BLaER1 treated with 17β-estradiol and CSF1 and Interleukin-3, amounts not matched to agents 10 nM and 100 nM (cell line): ENCODE results near the gene MYBPC2.

Experiments
- H3K27ac ChIP-seq, 11 experiments: shearing (Covaris generic); formaldehyde crosslinking; 2 replicates each; pipeline ENCODE4 v1.8.1; 2022
- H3K27me3 ChIP-seq, 11 experiments: shearing (Covaris generic); formaldehyde crosslinking; 2 replicates each; pipeline ENCODE4 v1.8.1; 2022
- H3K36me3 ChIP-seq, 11 experiments: shearing (Covaris generic); formaldehyde crosslinking; 2 replicates each; pipeline ENCODE4 v1.8.1; 2022
- H3K4me1 ChIP-seq, 10 experiments: shearing (Covaris generic); formaldehyde crosslinking; 2 replicates each; pipeline ENCODE4 v1.8.1; 2022
- H3K4me2 ChIP-seq, 11 experiments: shearing (Covaris generic); formaldehyde crosslinking; 2 replicates each; pipeline ENCODE4 v1.8.1; 2022
- H3K4me3 ChIP-seq, 10 experiments: shearing (Covaris generic); formaldehyde crosslinking; 2 replicates each; pipeline ENCODE4 v1.8.1; 2022
- H3K9ac ChIP-seq, 11 experiments: shearing (Covaris generic); formaldehyde crosslinking; 2 replicates each; pipeline ENCODE4 v1.8.1; 2022
- H3K9me3 ChIP-seq, 11 experiments: shearing (Covaris generic); formaldehyde crosslinking; replicated peaks in 1 of 11; 2 replicates each; pipeline ENCODE4 v1.8.1; 2022
- H4K20me1 ChIP-seq, 11 experiments: shearing (Covaris generic); formaldehyde crosslinking; 2 replicates each; pipeline ENCODE4 v1.8.1; 2022
- Cebpa-rat ChIP-seq, 11 experiments: shearing (Covaris generic); IDR thresholded peaks; 2 replicates each; pipeline ENCODE4 v1.8.1; 2022

Gene MYBPC2

GRCh38 chr19:50428772-50429463, 3.8 kb upstream of the MYBPC2 start:
- Histone ChIP-seq H3K27me3 (peaks cover 0 to 16% (median 0%) of the 10 kb centered on the region in 11 experiments; a peak in 3 of 22 replicates), H3K27ac (peak overlapping the region in 7 of 11 experiments; percentile 51 to 88 (median 60); a peak in 9 of 22 replicates), H3K36me3 (peaks cover 0 to 41% (median 4%) of the 10 kb centered on the region in 11 experiments; a peak in 13 of 22 replicates), H3K9me3 (no peaks in the 10 kb centered on the region), H4K20me1 (peaks cover 0 to 8% (median 0%) of the 10 kb centered on the region in 11 experiments; a peak in 2 of 22 replicates), H3K4me1 (peaks cover 35 to 62% (median 61%) of the 10 kb centered on the region in 10 experiments), H3K4me2 (peak overlapping the region; percentile 79 to 99 (median 92)), H3K4me3 (peak overlapping the region in 1 of 10 experiments; percentile 34; a peak in 1 of 20 replicates), H3K9ac (peak overlapping the region in 9 of 11 experiments; percentile 36 to 80 (median 53); a peak in 8 of 22 replicates)
- no peak for TF ChIP-seq Cebpa-rat (IDR thresholded peaks at IDR 0.05)

GRCh38 chr19:50430888-50431342, 1.8 kb upstream of the MYBPC2 start:
- Histone ChIP-seq H3K9me3 (no peaks in the 10 kb centered on the region), H4K20me1 (peaks cover 0 to 8% (median 0%) of the 10 kb centered on the region in 11 experiments; a peak in 2 of 22 replicates), H3K27ac (peak overlapping the region; percentile 43 to 89 (median 82); a peak in 21 of 22 replicates), H3K4me3 (peak overlapping the region; percentile 45 to 77 (median 66)), H3K27me3 (peaks cover 0 to 23% (median 0%) of the 10 kb centered on the region in 11 experiments; a peak in 3 of 22 replicates), H3K4me2 (peak overlapping the region; percentile 79 to 99 (median 92)), H3K9ac (peak overlapping the region; percentile 44 to 92 (median 82)), H3K4me1 (peaks cover 53 to 82% (median 80%) of the 10 kb centered on the region in 10 experiments), H3K36me3 (peaks cover 0 to 21% (median 0%) of the 10 kb centered on the region in 11 experiments; a peak in 2 of 22 replicates)
- no peak for TF ChIP-seq Cebpa-rat (IDR thresholded peaks at IDR 0.05)

- Histone ChIP-seq H3K27me3 (peaks cover 0 to 23% (median 0%) of the 10 kb centered on the region in 11 experiments; a peak in 3 of 22 replicates), H3K4me1 (peaks cover 53 to 89% (median 86%) of the 10 kb centered on the region in 10 experiments), H3K9ac (peak overlapping the region; percentile 73 to 92 (median 82)), H3K4me3 (peak overlapping the region; percentile 45 to 77 (median 66)), H3K9me3 (no peaks in the 10 kb centered on the region), H3K27ac (peak overlapping the region; percentile 59 to 89 (median 83)), H3K36me3 (peaks cover 0 to 17% (median 0%) of the 10 kb centered on the region in 11 experiments; a peak in 1 of 22 replicates), H3K4me2 (peak overlapping the region; percentile 82 to 99 (median 98)), H4K20me1 (peaks cover 0 to 8% (median 0%) of the 10 kb centered on the region in 11 experiments; a peak in 2 of 22 replicates)
- no peak for TF ChIP-seq Cebpa-rat (IDR thresholded peaks at IDR 0.05)
Observed at GRCh38 chr19:50431343-50432220, 1.1 kb upstream of the MYBPC2 start.

GRCh38 chr19:50433201-50434180, 799 bp downstream of the MYBPC2 start:
- peaks cover 49 to 81% (median 75%) of the 10 kb centered on the region in 10 experiments for H3K4me1 ChIP-seq
- no peak for TF ChIP-seq Cebpa-rat (IDR thresholded peaks at IDR 0.05)
- H3K4me2 ChIP-seq: peak overlapping the region; percentile 82 to 99 (median 98)
- H3K27me3 ChIP-seq: peaks cover 0 to 23% (median 0%) of the 10 kb centered on the region in 11 experiments; a peak in 3 of 22 replicates
- H4K20me1 ChIP-seq: peaks cover 0 to 8% (median 0%) of the 10 kb centered on the region in 11 experiments; a peak in 2 of 22 replicates
- H3K36me3 ChIP-seq: peaks cover 0 to 7% (median 0%) of the 10 kb centered on the region in 11 experiments; a peak in 1 of 22 replicates
- peak overlapping the region in 9 of 10 experiments; percentile 33 to 77 (median 66); a peak in 14 of 20 replicates for H3K4me3 ChIP-seq
- peak overlapping the region in 10 of 11 experiments; percentile 23 to 89 (median 82); a peak in 18 of 22 replicates for H3K27ac ChIP-seq
- peak overlapping the region in 10 of 11 experiments; percentile 73 to 87 (median 82); a peak in 18 of 22 replicates for H3K9ac ChIP-seq
- H3K9me3 ChIP-seq: no peaks in the 10 kb centered on the region

GRCh38 chr19:50434525-50434924, 1.8 kb downstream of the MYBPC2 start:
- peak overlapping the region in 8 of 10 experiments; percentile 28 to 57 (median 44); a peak in 11 of 20 replicates for H3K4me3 ChIP-seq
- H3K27ac ChIP-seq: peak overlapping the region in 8 of 11 experiments; percentile 59 to 89 (median 82); a peak in 18 of 22 replicates
- no peak for TF ChIP-seq Cebpa-rat (IDR thresholded peaks at IDR 0.05)
- peaks cover 43 to 71% (median 64%) of the 10 kb centered on the region in 10 experiments for H3K4me1 ChIP-seq
- peaks cover 0 to 23% (median 0%) of the 10 kb centered on the region in 11 experiments; a peak in 3 of 22 replicates for H3K27me3 ChIP-seq
- H3K9ac ChIP-seq: peak overlapping the region in 9 of 11 experiments; percentile 21 to 82 (median 75); a peak in 15 of 22 replicates
- H3K36me3 ChIP-seq: no peaks in the 10 kb centered on the region
- H3K9me3 ChIP-seq: no peaks in the 10 kb centered on the region
- peaks cover 0 to 8% (median 0%) of the 10 kb centered on the region in 11 experiments; a peak in 2 of 22 replicates for H4K20me1 ChIP-seq
- H3K4me2 ChIP-seq: peak overlapping the region; percentile 82 to 99 (median 98)

GRCh38 chr19:50435221-50435620, 2.5 kb downstream of the MYBPC2 start:
- peak overlapping the region in 9 of 11 experiments; percentile 10 to 87 (median 78); a peak in 15 of 22 replicates for H3K27ac ChIP-seq
- peak overlapping the region in 4 of 10 experiments; percentile 3 to 48 (median 35); a peak in 5 of 20 replicates for H3K4me3 ChIP-seq
- H3K9me3 ChIP-seq: no peaks in the 10 kb centered on the region
- peak overlapping the region; percentile 2 to 99 (median 93); a peak in 21 of 22 replicates for H3K4me2 ChIP-seq
- no peak for TF ChIP-seq Cebpa-rat (IDR thresholded peaks at IDR 0.05)
- H3K9ac ChIP-seq: peak overlapping the region in 9 of 11 experiments; percentile 31 to 82 (median 62); a peak in 14 of 22 replicates
- peaks cover 0 to 23% (median 0%) of the 10 kb centered on the region in 11 experiments; a peak in 3 of 22 replicates for H3K27me3 ChIP-seq
- peaks cover 0 to 8% (median 0%) of the 10 kb centered on the region in 11 experiments; a peak in 2 of 22 replicates for H4K20me1 ChIP-seq
- H3K4me1 ChIP-seq: peaks cover 43 to 64% (median 57%) of the 10 kb centered on the region in 10 experiments
- no peaks in the 10 kb centered on the region for H3K36me3 ChIP-seq

GRCh38 chr19:50435627-50436026, 2.9 kb downstream of the MYBPC2 start:
- peaks cover 0 to 23% (median 0%) of the 10 kb centered on the region in 11 experiments; a peak in 3 of 22 replicates for H3K27me3 ChIP-seq
- peak overlapping the region in 9 of 11 experiments; percentile 31 to 82 (median 62); a peak in 13 of 22 replicates for H3K9ac ChIP-seq
- peaks cover 42 to 60% (median 53%) of the 10 kb centered on the region in 10 experiments for H3K4me1 ChIP-seq
- peak overlapping the region in 8 of 11 experiments; percentile 33 to 87 (median 80); a peak in 13 of 22 replicates for H3K27ac ChIP-seq
- no peak for TF ChIP-seq Cebpa-rat (IDR thresholded peaks at IDR 0.05)
- H3K4me2 ChIP-seq: peak overlapping the region; percentile 2 to 99 (median 93); a peak in 21 of 22 replicates
- peak overlapping the region in 2 of 10 experiments; percentile 3 to 48; a peak in 1 of 20 replicates for H3K4me3 ChIP-seq
- peaks cover 0 to 8% (median 0%) of the 10 kb centered on the region in 11 experiments; a peak in 2 of 22 replicates for H4K20me1 ChIP-seq
- no peaks in the 10 kb centered on the region for H3K9me3 ChIP-seq
- no peaks in the 10 kb centered on the region for H3K36me3 ChIP-seq
